Melanocyte of skin (primary cell): ENCODE measurements around the gene SRRM4. TPM values are rescaled to one million over a fixed set of nuclear protein-coding genes. Genes with fewer than 3 reads are reported as not detected.

ENCODE experiments used
- total RNA-seq, 2 donors: library from RNA; depleted of rRNA; stranded (reverse); fragments of >200 nt; gene quantifications; 2 replicates each; pipeline ENCODE4 v1.2.3, GENCODE V29; 2012

SRRM4 gene, protein sequence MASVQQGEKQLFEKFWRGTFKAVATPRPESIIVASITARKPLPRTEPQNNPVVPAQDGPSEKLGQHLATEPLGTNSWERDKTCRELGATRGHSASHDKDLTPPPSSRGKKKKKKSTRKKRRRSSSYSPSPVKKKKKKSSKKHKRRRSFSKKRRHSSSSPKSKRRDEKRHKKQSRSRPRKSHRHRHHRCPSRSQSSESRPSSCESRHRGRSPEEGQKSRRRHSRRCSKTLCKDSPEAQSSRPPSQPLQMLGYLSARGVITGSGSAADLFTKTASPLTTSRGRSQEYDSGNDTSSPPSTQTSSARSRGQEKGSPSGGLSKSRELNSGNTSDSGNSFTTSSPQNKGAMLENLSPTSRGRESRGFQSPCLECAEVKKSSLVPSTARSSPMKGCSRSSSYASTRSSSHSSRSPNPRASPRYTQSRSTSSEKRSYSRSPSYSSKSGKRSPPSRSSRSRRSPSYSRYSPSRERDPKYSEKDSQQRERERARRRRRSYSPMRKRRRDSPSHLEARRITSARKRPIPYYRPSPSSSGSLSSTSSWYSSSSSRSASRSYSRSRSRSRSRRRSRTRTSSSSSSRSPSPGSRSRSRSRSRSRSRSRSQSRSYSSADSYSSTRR
- total RNA-seq = under 1 TPM in 1 of 2 donors, not detected in 1; under 0.01 TPM

DNA sequence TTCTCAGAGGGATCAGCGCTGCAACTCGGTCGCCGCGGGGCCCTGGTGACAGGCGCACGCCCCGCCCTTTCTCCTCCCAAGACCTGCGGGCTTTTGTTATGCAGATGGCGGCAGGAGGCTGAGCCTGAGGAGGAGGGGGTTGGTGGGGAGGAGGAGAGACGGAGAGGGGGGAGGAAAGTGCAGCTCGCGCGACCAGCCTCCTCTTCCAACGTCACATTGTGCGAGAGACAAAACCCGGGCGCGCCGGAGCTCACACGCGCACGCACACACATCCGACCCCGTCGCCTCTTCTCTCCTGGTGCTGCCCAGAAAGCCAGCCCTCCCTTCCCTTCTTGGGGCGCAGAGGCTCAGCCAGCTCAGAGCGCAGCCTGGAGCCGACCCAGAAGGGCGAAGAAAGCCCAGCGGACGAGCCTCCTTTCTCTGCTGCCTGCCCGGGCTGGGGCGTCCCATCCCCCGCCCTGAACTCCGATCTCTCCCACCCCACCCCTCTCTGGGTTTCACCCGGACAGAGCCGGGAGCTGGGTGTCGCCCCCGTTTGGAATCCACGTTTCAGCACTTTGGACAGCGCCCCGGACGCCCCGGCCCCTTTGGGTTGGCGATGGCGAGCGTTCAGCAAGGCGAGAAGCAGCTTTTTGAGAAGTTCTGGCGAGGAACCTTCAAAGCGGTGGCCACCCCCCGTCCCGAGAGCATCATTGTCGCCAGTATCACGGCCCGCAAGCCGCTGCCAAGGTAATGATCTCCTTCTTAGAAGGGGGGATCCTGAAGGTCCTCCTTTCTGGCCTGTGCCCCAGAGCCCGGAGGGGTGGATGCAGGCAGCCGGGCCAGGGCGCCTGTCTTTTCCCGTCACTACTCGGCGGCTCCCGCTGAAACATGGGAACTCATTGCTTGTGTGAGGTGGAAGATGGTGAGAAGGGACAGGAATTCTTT lies at the start of gene SRRM4:
Gene SRRM4, plus strand, starts transcription at position 257 of the 927 bp plus-strand sequence. Its CDS starts 342 bp downstream, at position 599.

DNA sequence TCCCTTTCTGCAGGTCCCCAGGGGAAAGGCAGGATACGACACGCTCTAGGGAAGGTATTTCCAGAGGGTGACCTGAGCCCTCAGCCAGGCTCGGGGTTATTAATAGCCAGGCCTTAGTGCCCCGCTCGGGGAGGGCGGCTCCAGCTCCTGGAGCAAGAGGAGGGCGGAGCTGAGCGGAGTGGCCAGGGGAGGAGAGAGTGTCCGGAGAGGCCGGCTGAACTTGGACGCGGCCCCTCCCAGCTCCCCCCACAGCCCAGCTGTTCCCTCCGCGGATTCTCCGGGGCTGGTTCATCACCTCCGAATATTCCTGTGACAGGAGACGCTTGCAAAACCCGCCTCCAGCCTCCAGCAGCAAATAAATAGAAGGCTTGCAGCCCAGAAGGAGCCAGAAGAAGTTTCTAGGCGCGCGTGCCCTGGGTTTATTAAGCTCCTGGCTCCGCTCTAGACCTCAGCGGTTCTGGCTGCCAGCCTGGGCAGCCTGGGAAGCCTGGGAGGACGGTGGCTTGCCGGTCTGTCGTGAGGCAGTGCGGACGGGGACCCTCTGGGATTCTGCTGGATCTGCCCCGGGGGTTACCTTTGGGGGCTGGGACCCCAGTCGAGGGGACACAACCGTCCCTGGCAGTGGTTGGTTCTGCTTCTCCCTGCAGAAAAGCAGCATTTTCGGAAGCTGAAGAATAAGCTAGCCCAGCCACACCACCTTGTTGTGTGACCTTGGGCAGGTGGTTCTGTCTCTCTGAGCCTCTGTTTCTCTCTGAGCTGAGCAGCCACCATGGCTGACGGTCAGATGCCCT lies 197.4 kb downstream of the SRRM4 start, which contains the start of gene HSPB8:
Gene HSPB8, plus strand, starts transcription at position 388 of the 791 bp plus-strand sequence. Its CDS starts 382 bp downstream, at position 770.

Other genes with a start within 250 kb of the SRRM4 start
- 10 to 100 TPM in 1 of 2 donors, 1 to 10 TPM in 1; 7.0 to 15.5 TPM for gene HSPB8, start 197.4 kb downstream of the SRRM4 start, total RNA-seq